Measurements from ENCODE around the gene UPK1A. TPM values are rescaled to one million over a fixed set of nuclear protein-coding genes. Genes with fewer than 3 reads are reported as not detected.

The UPK1A gene
- total and polyA plus RNA-seq, 10 of the 15 experiments (the other 5 are each of a cell fraction or from before 2014, with no cell fraction given): 0.15 to 1.9 (median 0.26) TPM; not detected in 7

- TF ChIP-seq BCLAF1 (IDR thresholded peaks at IDR 0.05): no peak
- no peak for TF ChIP-seq PML (IDR thresholded peaks at IDR 0.05; ENCODE audit: low read length)
- TF ChIP-seq BMI1 (IDR thresholded peaks at IDR 0.05; ENCODE audit: borderline replicate concordance): no peak
- 0 out of 2 replicates have a peak, but pooled peaks have one; percentile 29 for TF ChIP-seq IKZF1 (conservative IDR thresholded peaks at IDR 0.05)
- no peak for TF ChIP-seq RFX5 (IDR thresholded peaks at IDR 0.05; ENCODE audit: low read depth, low read length)
- TF ChIP-seq CTCF (IDR thresholded peaks at IDR 0.05 in 2 of 3, conservative IDR thresholded peaks at IDR 0.05 in 1 of 3; ENCODE audit: control insufficient read depth in 2 of 3, extremely low read depth in 1 of 3, insufficient read depth in 1 of 3, low read depth in 3 of 3, low read length in 3 of 3): no peak
- TF ChIP-seq BCL11A (IDR thresholded peaks at IDR 0.05; ENCODE audit: low read depth, low read length): no peak
- no peak for TF ChIP-seq ESRRA (IDR thresholded peaks at IDR 0.05; ENCODE audit: low read length)
- TF ChIP-seq EGR1 (IDR thresholded peaks at IDR 0.05; ENCODE audit: borderline replicate concordance in 1 of 2, low read depth in 2 of 2, low read length in 2 of 2): peak; percentile 48 to 97
- TF ChIP-seq MEF2B (IDR thresholded peaks at IDR 0.05; ENCODE audit: partially characterized antibody, poor library complexity, severe bottlenecking): no peak
- TF ChIP-seq ZNF24 (IDR thresholded peaks at IDR 0.05): no peak
- peak; percentile 60 for TF ChIP-seq PBX3 (IDR thresholded peaks at IDR 0.05; ENCODE audit: insufficient replicate concordance, low read depth, low read length)
- 0 out of 2 replicates have a peak, but pooled peaks have one; percentile 38 for TF ChIP-seq DPF2 (IDR thresholded peaks at IDR 0.05)
- no peak for TF ChIP-seq IRF4 (IDR thresholded peaks at IDR 0.05; ENCODE audit: low read depth, low read length)
- no peak for TF ChIP-seq SRF (IDR thresholded peaks at IDR 0.05; ENCODE audit: low read depth in 2 of 2, low read length in 2 of 2)
- no peak for TF ChIP-seq IRF5 (IDR thresholded peaks at IDR 0.05; ENCODE audit: borderline replicate concordance)
- TF ChIP-seq POLR2A (IDR thresholded peaks at IDR 0.05; ENCODE audit: low read depth, low read length): 0 out of 2 replicates have a peak, but pooled peaks have one; percentile 20
- TF ChIP-seq POLR2AphosphoS2 (IDR thresholded peaks at IDR 0.05; ENCODE audit: low read depth, low read length): no peak
- TF ChIP-seq RCOR1 (conservative IDR thresholded peaks at IDR 0.05; ENCODE audit: low read depth, low read length): no peak
- no peak for TF ChIP-seq BCL3 (IDR thresholded peaks at IDR 0.05; ENCODE audit: borderline replicate concordance, insufficient read depth, low read depth, low read length, poor library complexity, severe bottlenecking)
- no peak for TF ChIP-seq CBX3 (IDR thresholded peaks at IDR 0.05; ENCODE audit: borderline replicate concordance, low read depth)
These were observed 24.7 kb upstream of the UPK1A start, which contains the start of gene ETV2 (continued) for GRCh38 chr19:35641515-35642151.
